Coronary artery (tissue), 2 donors: ENCODE data around the gene MRTFB.
"Not testable (repeated sequence)": the region's sequence is repeated elsewhere in the genome, so short reads cannot be mapped to it uniquely, and the experiment has no call there.

Source experiments
- DNase-seq: peaks from one replicate; pipeline ENCODE4 v3.0.0-alpha.2; 2017; ENCODE audit warnings: low spot score
- H3K27ac ChIP-seq, 2 donors: fragments of 200-600 bp; sonication (generic); one replicate each; pipeline ENCODE4 v1.5.1; 2016 to 2019
- H3K4me3 ChIP-seq: fragments of 200-600 bp; sonication (generic); 2 replicates; pipeline ENCODE4 v1.5.1; 2016; ENCODE audit warnings: mild to moderate bottlenecking, moderate library complexity
- CTCF ChIP-seq: fragments of 200-600 bp; sonication (generic); IDR thresholded peaks from one replicate; pipeline ENCODE4 v1.5.1; 2019; ENCODE audit warnings: antibody characterized with exemption

Gene MRTFB

GRCh38 chr16:14121142-14121541 is 50.0 kb downstream of the MRTFB start:
- no peak for DNase-seq
- Histone ChIP-seq H3K4me3 (no peak overlapping the region), H3K27ac (no peak overlapping the region)
- no peak for TF ChIP-seq CTCF

GRCh38 chr16:14121872-14122271 is 50.8 kb downstream of the MRTFB start:
- Histone ChIP-seq H3K27ac (no peak overlapping the region), H3K4me3 (no peak overlapping the region)
- no peak for DNase-seq
- TF ChIP-seq CTCF = no peak

GRCh38 chr16:14122430-14122829 is 51.3 kb downstream of the MRTFB start:
- not testable (repeated sequence) for DNase-seq, H3K27ac ChIP-seq, H3K4me3 ChIP-seq

GRCh38 chr16:14125000-14125681 is 54.0 kb downstream of the MRTFB start:
- TF ChIP-seq CTCF = no peak
- DNase-seq = no peak
- H3K27ac ChIP-seq = no peak overlapping the region
- no peak overlapping the region for H3K4me3 ChIP-seq

GRCh38 chr16:14125708-14126107 is 54.6 kb downstream of the MRTFB start:
- no peak overlapping the region for H3K27ac ChIP-seq

GRCh38 chr16:14128097-14128496 is 57.0 kb downstream of the MRTFB start:
- TF ChIP-seq CTCF = no peak
- Histone ChIP-seq H3K4me3 (no peak overlapping the region), H3K27ac (no peak overlapping the region)

More at GRCh38 chr16:14125708-14126107, 54.6 kb downstream of the MRTFB start:
- no peak overlapping the region for H3K4me3 ChIP-seq
- no peak for DNase-seq
- TF ChIP-seq CTCF = no peak

GRCh38 chr16:14129502-14129901 is 58.4 kb downstream of the MRTFB start:
- Histone ChIP-seq H3K27ac (no peak overlapping the region), H3K4me3 (no peak overlapping the region)
- DNase-seq = no peak
- no peak for TF ChIP-seq CTCF

More at GRCh38 chr16:14128097-14128496, 57.0 kb downstream of the MRTFB start:
- no peak for DNase-seq
